Activated T-cell treated with anti-CD3 and anti-CD28 coated beads for 4 hours (primary cell): ENCODE data around the gene TRA2B.

Experiments used
- DNase-seq: peaks from one replicate; pipeline ENCODE4 v3.0.0-alpha.2; 2020

The TRA2B gene

DNA sequence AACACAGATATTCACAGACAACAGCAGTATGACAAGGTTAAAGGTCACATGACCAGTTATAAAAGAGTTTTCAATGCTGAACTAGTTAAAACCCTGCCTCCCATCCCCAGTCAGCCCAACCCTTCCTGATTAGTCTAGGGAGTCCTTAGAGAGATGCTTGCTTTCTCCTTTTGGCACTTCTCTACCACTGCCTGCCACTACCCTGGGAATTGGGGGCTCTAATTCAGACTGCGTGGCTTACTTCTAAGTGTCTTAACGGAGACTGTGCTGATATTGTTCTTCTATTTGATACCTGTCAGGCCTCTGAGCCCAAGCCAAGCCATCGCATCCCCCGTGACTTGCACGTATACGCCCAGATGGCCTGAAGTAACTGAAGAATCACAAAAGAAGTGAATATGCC, 11.7 kb upstream of the TRA2B start:
- DNase-seq, result no peak

DNA sequence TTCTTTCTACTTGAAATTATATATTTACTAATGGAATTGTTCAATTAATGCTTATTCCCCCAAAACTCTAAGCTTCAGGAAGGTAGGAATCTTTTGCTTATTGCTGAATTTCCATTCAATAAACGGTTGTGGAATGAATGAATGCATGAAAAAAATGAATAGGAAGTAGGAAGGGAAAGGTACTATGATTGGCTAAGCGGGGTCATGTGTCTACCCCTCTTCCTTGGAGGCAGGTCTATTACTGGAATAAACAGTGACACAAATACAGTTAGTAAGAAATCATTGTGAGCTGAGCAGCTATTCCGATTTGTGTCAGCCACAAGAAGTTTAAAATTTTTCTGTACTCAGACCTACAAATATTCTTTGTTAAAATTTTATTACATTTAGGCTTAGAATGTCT, 10.5 kb upstream of the TRA2B start:
- DNase-seq, result no peak

DNA sequence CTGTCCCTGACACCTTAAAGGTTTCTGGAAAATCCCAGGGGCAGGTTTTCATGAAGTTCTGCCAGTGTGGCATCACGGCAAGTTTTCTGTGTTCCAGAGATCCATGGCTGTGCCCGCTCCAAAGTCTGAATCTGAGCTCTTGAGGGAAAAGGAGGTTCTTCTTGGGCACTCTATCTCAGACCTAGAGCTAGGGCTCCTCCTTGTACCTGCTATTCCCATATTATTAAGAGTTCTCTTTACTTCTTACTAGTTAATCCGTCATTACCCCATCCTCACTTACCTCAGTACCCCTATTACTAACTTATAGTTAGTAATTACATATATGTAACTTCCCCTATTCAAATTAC, 5.9 kb upstream of the TRA2B start:
- DNase-seq, result no peak

DNA sequence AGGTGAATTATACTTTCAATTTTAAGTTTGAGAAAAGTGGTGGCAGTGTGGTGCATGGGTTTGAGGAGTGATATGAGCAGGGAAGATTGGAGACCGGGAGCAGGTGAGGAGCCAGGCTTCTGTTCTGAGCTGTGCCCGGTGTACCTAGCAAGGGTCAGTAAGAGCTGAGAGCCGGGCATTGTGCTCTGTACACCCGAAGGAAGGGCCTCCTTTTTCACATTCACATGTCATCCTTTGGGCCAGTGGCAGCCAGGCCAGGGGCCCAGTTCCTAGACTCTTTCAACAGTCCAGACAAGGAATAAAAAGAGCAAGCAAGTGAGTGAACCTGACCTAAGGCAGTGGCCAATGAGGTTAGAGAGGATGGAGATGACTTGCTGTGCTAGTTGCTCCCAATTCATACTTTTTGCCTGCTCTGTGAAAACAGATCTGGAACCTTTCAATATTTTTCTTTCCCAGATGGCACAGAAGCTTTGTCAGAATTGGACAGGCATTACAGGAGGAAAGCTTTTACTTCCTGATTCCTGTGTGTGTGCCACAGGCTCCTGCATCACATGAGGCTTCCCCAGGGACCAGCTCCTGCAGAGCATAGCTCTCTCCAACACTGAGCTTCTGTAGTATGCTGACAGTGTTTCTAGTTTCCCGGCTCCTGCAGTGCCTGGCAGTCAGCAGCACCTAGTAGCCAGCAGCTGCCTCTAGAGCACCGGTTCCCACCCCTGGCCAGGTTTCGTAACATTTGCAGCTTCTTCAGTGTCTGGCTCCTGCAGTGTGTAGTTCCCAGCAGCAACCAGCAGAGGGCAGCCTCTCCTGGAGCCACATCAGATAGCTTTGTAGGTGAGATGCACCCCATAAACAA, 5.3 kb upstream of the TRA2B start:
- peak; percentile 76 for DNase-seq

DNA sequence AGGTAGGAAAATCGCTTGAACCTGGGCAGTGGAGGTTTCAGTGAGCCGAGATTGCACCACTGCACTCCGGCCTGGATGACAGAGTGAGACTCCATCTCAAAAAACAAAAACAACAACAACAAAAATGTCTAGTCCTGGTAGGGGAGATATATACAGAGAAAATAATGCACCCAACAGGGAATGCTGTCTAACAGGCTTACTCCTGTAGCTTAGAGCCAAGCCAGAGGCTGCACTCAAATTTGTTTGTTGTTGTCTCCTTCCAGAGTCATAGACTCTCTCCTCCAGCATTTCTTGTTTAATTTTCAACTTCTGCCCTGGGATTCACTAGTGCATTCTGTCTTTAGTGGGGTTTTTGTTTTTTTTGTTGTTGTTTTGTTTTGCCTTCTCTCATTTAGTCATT, 4.6 kb upstream of the TRA2B start:
- no peak for DNase-seq

DNA sequence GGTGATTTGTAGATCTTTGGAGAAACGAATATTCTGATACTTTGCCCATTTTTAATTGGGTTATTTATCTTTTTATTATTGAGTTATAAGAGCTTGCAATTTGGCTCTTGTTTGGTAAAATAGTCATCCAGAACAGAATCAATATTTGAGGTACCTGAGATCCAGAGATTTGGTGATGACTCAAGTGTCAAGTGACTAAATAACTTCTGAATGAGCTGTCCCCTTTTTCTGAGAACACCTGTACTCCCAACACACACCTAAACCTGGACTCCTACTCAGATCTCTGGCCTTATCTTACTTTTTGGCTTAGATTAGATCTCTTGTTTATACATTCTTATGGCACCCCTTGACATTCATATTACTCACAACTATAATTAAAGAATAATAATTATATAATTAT, 3.1 kb upstream of the TRA2B start:
- no peak for DNase-seq

DNA sequence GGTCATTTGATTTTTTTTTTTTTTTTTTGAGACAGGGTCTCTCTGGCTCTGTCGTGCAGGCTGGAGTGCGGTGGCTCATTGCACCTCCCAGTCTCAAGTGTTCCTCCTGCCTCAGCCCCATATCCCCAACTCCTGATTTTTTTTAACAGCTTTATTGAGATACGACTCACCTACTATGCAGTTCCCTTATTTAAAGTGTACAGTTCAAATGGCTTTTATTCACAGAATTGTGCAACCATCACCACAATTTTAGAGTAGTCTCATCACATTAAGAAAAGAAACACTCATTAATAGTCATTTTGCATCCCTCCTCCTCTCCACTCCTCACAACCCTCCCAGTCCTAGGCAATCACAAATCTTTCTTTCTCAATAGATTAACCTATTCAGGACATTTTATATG, 1.9 kb upstream of the TRA2B start:
- no peak for DNase-seq

DNA sequence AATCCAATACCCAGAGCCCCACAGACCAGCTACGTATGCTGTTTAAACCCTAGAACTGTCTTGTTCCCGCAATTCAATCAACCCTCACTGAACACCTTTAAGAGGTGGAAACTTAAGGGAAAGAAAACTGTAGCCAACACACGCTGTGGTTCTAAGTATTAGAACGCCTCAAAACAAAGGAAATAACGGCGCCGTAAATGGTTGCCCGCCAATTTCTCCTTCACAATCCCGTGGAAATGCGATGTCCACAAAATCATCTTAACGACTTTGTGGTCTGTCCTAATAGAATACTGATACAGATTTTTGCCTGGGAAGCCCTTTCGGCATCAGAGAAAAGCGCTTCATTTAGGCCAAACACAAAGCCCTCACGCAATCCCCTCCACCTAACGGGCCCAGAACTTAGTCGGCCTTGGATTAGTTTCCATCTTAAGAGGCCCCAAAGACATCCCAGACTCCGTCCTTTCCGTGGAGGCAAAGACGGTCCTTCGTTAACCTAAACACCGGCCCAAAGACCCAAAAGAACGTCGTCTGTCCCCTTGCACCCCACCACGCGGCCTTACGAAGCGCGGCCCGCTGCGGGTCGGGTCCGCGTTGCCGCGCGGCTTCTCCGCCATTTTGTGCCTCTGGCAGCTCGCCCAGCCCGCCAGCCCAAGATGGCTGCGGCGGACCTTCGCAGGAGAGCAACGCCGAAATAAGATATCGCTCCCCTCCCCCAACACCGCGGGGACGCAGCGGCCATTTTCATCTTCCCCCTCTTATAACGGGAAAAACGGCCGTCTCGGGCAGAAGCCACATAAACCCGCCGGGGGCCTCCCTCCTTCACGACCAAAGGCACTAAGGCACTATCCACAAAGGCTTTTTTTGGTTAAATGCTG, 763 bp downstream of the TRA2B start:
- peak; percentile 77 for DNase-seq

DNA sequence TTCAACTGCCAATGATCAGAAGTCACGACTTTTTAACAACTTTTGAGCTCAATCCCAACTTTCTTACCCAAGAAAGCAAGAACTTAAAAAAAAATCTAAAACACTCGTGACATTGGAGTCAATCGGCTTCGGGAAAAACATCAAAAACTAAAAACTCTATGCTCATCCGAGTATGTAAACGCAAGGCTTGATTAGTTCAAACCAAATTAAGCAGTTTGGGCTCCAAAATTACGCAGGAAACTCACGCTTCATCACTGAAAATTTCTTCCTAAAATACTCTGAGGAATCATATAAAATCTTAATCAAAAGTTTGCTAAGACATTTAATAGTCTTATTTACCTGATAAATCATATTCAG, 1.6 kb downstream of the TRA2B start:
- DNase-seq, result no peak

DNA sequence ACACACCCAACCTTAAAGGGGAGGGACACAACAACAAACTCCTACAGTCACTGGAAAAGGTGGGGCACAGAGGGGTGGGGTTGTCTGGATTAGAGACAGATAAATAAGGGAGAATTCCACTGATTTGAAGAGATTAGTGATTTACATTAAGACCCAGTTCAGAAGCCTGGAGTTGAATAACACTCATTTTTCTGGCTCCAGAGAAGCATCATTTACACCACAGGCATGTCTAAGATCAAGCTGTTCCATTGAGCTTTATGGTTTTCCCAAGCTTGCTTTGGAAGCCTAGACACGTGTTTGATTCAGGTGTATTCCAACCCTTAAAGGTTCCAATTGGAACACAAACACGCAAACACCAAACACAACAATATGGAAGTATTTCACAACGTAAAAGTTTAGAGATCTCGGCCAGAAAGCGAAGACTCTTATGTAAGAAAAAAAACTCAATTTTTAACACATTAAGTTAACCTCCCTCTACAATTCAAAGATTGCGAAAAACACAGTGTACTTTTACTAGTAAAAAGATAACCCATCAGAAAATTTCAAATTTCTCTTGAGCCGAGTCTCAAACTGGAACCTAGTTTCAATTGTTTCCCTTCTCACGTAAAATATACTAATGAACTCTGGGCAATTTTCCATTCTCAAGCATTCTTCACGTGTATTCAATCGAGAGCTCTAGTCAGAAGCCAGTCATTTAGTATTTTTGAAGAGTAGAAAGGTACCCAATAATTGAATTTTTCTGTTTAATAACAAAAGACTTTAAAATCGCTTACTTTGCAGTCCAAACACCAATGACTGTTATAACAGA, 2.1 kb downstream of the TRA2B start:
- no peak for DNase-seq

DNA sequence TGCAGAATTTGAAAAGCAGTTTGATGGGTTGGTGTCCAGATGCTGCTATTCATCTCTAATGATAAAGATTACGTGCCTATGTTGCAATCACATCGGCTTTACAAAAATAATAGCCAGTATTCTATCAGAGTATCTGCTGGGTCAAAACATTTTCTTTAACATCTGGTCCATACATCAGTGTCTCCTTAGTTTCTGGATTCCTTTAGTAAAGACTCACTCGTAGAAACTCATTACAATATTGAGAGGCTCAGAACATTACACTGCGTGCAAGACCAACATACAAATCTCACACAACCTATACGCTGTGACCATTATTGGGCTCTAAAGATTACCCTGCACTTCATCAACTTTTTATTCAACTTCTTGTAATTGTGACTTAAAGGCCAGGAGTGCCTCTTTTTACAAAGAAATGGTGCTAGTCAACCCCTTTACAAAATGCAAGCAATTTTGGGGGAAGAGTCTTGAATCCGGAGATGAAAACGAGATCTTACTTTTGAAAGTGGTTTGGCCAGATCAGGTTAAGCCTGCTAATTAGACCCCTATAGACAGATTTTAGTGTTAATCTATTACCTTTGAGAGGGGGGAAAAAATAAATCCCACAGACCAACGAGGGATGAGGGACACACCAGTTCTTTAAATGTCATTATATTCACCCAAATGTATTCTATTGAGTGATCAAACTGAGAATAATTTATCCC, 2.9 kb downstream of the TRA2B start:
- DNase-seq, result no peak

DNA sequence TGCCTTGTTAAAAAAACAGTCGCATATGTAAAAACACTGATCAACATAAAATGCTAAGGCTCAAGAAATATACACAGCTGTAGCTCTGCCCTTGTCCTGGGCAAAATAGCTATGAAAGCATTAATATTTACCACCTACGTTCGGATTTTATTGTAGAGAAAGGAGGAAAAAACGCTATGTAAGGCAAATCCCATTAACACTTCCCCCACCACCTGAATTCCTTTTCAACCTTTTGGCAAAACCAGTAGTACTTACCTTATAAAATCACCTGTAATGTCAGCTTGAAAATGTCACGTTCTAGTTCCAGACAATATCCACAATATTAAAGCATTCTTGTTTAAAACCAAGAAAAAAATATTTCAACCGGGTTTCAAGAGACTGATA, 3.6 kb downstream of the TRA2B start:
- DNase-seq, result no peak

DNA sequence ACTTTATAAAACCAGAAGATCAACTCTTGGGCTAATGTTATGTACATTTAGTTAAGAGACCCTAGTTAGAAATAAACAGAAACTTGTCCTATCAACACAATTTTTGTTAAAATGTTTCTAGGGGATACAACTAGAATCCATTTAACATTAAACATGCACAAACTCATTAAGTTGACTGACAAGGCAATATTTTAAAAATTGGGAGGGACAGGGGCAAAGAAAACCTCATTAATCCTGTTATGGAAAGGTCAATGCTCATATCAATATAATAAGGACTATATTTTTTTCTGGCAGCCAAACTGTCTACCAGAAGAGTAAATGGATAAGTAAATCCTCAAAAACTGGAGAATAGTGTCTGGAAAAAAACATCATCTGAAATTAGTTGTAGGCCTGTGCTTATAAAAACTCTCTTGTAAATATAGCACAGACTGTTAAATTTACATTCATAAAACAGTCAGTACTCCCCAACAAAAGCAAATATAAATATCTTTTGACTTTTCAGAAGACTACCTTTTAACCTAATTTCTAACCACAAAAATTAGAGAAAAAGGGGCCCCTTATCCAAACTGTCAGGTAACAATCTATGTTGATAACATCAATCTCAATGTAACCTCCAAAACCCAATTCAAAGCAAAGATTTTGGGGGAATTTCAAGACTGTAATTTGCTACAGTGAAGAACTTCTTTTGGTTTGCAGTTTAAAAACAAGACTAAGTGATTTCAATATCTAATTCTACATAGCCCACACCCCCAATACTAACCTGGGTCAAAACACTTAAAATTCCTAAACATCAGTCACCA, 4.2 kb downstream of the TRA2B start:
- DNase-seq, result no peak

DNA sequence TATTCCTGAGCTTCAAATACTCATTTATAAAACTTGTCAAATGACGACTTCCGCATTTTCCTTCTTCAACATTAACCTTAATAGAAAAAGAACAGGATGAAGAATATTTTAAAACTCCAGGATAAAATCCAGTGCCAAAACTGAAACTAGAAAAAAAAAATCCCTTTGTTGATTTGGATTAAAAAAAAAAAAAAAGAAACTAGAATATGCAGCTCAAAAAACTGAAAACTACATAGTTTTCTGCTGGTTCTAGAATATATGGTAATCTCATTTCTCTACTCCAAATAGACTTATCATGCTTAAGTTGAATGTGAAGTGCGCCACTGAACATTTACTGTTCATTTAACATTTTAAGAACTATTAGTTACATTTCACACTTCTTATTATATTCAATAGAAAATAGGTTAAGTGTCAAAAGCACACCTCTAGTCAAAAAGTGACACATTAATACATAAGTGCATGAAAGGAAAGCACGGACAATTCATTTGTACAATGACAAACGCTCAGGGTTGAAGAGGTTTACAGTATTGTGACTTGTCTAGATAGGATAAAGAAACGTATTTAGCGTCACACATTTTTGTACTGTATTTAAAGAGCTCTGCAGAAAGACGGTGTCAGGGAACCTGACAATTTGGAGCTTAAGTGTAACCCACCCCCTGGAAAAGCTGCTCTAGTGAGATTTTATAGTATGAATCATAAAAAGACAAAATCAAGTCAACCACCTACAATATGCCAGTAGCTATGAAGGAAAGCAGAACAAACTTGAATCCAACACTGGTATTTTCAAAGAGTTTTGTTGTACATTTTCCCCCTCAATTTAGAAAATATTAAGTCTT, 5.8 kb downstream of the TRA2B start:
- no peak for DNase-seq

DNA sequence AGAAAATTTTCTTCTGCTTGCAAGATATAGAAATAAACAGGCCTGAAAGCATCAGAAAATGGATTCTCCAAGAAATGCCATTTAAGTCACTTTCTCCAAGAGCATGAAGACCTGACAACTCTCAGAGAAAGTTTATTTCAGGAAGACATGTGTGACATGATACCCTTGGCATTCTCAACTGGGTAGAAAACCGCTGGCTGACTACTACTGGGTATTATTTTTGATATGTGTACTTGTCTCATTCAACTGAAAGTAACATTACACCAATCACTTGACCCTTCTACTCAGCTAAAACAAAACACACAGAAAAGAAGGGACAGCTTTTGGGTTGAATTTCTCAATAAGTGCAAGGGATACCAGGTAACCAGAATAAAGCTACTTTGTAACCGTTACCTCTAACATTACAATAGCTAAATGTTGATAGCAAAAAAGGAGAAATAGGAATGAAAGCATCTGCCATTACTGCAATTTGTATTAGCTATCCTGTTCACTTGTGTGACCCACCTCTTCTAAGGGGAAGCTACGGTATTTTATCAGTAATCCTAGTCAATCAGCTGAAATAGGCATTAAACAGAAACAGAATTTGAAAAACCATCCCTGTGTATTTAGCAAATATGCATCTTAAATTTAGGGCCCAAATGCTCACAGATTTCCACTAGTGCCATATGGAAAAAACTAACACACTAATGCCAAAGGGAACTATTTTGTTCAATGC, 7.3 kb downstream of the TRA2B start:
- DNase-seq, result no peak

DNA sequence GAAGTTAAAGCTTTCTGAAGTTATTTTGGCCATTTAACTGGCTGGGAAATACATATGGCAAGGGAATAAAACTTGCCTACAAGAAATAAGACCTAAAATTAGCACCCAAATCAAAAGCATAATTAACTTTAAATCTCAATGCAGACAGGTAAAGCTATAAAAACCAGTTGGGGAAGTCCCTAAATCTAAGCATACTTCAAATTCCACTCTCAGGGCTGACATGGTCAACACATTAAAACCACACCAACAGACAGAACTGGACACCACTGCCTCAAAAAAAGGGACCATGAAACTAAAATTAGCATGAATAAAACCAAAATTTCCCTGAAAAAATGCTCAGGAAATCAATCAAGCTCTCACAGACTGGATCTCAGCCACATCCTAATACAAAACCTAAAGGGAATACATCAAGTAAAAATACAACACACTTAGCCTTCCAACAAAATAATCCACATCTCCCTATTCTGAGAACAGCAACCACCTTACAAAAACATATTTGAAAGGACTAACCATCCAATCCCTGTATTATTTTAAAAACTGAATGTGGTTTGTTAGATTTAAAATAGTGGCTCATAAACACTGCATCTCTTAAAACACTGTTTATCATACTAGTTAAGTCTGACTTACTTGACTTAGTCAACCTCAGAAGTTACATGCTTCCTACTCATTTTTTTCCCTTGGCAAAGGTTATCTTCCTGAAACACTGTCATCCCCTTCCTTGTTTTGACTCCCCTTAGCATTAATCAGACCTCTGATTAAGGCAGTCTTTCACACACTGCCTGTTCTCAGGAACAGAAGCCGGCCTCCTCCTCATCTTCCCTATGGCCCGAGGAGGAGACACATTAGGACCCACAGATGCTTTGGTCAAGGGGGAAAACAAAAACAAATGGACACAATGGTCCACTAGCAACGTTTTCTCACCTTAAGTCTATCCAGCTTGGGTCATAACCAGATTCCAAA, 8.3 kb downstream of the TRA2B start:
- DNase-seq, result no peak

DNA sequence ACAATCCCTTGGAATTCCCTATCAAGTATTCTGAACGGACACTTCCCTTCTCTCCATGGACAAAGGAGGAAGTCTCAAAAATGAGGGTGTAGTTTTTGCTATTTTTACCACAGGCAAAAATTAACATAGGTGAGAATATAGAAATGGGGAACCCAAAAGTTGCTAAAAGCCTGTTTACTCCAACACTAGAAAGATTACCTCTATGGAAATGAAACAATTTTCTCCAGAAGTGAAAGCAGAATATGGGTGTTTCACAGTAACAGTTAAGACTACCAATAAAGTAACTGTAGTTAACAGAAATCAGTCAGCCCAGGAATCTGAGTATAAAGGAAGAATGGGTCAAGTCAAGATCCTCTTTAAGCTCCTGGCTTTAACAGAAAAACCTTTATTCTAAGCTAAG, 9.3 kb downstream of the TRA2B start:
- no peak for DNase-seq

DNA sequence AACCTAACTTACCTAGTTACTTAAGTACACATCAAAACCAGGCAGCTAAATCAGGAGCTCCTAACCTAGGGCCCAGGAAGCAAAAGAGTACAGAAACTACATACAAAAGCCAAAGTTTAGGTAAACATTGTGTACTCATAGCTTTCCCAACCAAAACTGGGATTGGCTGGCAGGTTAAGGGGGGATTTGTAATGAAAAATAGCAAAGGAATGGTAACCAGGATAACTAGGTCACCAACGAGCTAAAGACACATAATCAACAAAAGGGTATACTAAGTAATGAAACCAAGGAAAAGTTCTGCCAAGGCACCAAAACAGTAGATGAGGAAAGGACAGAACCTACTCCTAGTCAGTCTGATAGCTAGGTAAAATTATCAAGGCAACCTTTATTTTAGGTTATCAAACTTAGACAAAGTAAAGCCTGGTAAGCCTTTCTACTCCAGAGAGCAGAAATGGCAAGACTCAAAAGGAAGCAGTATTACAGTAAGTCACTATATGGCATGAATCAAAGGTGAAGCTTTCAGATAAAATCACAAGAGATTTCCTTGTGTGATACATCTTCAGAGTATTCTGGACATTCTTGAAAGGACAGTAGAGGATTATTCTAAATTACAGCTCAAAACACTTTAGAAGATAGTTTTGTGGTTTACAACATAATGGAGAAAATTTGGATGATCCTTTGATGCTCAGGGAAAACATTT, 10.2 kb downstream of the TRA2B start:
- no peak for DNase-seq

DNA sequence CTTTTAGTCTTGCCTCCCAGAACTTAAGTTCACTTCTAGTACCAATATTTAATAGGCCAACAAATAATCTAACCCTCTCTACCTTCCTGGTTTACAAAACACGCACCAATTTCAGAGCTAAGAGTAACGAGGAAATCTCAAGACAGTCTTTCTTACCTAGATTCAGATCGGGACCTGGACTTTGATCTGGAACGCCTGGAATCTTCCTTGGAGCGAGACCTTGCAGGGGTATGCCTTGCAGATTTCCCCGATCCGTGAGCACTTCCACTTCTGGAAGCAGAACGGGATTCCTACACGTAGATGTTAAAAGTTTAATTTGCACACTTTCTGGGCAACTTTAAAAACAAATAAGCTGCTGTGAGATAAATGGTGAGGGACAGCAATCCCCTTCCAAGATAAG, 11.4 kb downstream of the TRA2B start:
- no peak for DNase-seq
